AG04450 (cell line): ENCODE data around the gene CBX6. TPM values are rescaled to one million over a fixed set of nuclear protein-coding genes. Genes with fewer than 3 reads are reported as not detected.

Experiments
- CTCF ChIA-PET: fragments of 300-600, 350-600 bp; formaldehyde crosslinking; extraction: SDS; loops from one replicate; lab custom pipeline; 2022; ENCODE audit warnings: antibody characterized with exemption, inconsistent platforms; lab: Charles Lee
- POLR2A ChIA-PET: fragments of 350-600 bp; formaldehyde crosslinking; extraction: SDS; loops from one replicate; lab custom pipeline; 2021; ENCODE audit warnings: antibody characterized with exemption, inconsistent platforms; lab: Yijun Ruan, JAX
- DNase-seq: peaks from one replicate; pipeline ENCODE4 v3.0.0-alpha.2; 2011; ENCODE audit warnings: low read depth, low spot score
- H3K27ac ChIP-seq: one replicate; pipeline ENCODE4 v1.5.1; 2012; ENCODE audit warnings: low read depth, low read length, control low read depth
- H3K27me3 ChIP-seq: one replicate; pipeline ENCODE4 v1.6.0; 2012; ENCODE audit warnings: low read length; ENCODE audit not compliant: control insufficient read depth, insufficient read depth
- H3K4me3 ChIP-seq: 2 replicates; pipeline ENCODE4 v1.5.1; 2011; ENCODE audit warnings: mild to moderate bottlenecking, low read depth, low read length, control low read depth
- H3K9me3 ChIP-seq: 2 replicates; pipeline ENCODE4 v1.5.1; 2012; ENCODE audit warnings: low read length; ENCODE audit not compliant: control insufficient read depth, insufficient read depth
- polyA plus RNA-seq: library from polyadenylated mRNA; depleted of rRNA; stranded (reverse); fragments of >200 nt; gene quantifications from 2 replicates; pipeline ENCODE4 v1.2.3, GENCODE V29; 2011; rRNA removed
- TF ChIP-seq, protein P1 (sequence below): IDR thresholded peaks from 2 replicates; pipeline ENCODE4 v1.5.1; 2011; ENCODE audit warnings: low read depth, low read length, control low read depth, inconsistent platforms

Gene CBX6
- polyA plus RNA-seq, 1 experiment, result 14.7 TPM

DNA sequence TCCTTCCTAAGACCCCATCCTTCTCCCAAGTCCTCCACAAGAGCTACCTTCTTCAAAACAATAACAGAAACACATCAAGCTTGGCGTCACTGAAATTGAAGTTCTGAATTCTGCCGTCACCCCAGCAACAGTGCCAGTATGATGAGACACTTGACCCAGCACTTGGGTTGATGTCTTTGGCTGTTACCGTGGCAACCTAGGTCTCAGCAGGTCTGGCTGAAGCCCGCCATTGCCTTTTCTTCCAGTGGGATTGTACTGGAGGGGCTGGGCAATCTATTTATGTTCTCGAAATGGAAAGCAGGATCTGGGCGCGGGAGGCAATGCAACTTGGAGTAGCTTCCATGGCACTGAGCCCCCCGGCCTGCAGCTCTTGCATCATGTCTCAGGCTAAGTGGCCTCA lies 52.0 kb downstream of the CBX6 start:
- no peak overlapping the region for H3K27ac ChIP-seq
- no peak for DNase-seq
- H3K4me3 ChIP-seq, result no peak overlapping the region
- POLR2A ChIA-PET, result no interaction called here
- TF ChIP-seq, protein P1, sequence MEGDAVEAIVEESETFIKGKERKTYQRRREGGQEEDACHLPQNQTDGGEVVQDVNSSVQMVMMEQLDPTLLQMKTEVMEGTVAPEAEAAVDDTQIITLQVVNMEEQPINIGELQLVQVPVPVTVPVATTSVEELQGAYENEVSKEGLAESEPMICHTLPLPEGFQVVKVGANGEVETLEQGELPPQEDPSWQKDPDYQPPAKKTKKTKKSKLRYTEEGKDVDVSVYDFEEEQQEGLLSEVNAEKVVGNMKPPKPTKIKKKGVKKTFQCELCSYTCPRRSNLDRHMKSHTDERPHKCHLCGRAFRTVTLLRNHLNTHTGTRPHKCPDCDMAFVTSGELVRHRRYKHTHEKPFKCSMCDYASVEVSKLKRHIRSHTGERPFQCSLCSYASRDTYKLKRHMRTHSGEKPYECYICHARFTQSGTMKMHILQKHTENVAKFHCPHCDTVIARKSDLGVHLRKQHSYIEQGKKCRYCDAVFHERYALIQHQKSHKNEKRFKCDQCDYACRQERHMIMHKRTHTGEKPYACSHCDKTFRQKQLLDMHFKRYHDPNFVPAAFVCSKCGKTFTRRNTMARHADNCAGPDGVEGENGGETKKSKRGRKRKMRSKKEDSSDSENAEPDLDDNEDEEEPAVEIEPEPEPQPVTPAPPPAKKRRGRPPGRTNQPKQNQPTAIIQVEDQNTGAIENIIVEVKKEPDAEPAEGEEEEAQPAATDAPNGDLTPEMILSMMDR, result no peak
- CTCF ChIA-PET, result interaction anchor here (2.4 kb wide), 1 partner anchor 51 kb away, joined by 8 read pairs; no protein-coding TSS in a partner anchor
- no peaks in the 10 kb centered on the region for H3K9me3 ChIP-seq
- H3K27me3 ChIP-seq, result peaks cover 18% of the 10 kb centered on the region

- Histone ChIP-seq H3K4me3 (no peak overlapping the region), H3K27me3 (peaks cover 24% of the 10 kb centered on the region), H3K9me3 (no peaks in the 10 kb centered on the region), H3K27ac (no peak overlapping the region)
- POLR2A ChIA-PET, result no interaction called here
- CTCF ChIA-PET, result interaction anchor here (2.4 kb wide), 1 partner anchor 51 kb away, joined by 8 read pairs; no protein-coding TSS in a partner anchor
- TF ChIP-seq, protein P1, result no peak
- no peak for DNase-seq
Observed at GRCh38 chr22:38819387-38819940, 52.6 kb downstream of the CBX6 start.

- CTCF ChIA-PET, result no interaction called here
- DNase-seq, result no peak
Observed at GRCh38 chr22:38817196-38817595, 54.8 kb downstream of the CBX6 start.

GRCh38 chr22:38815842-38816241 lies 56.2 kb downstream of the CBX6 start:
- ChIA-PET POLR2A (no interaction called here), CTCF (no interaction called here)
- Histone ChIP-seq H3K4me3 (no peak overlapping the region), H3K9me3 (no peaks in the 10 kb centered on the region), H3K27ac (no peak overlapping the region), H3K27me3 (peaks cover 41% of the 10 kb centered on the region)
- no peak for DNase-seq
- TF ChIP-seq, protein P1, result no peak

More at GRCh38 chr22:38817196-38817595, 54.8 kb downstream of the CBX6 start:
- TF ChIP-seq, protein P1, result no peak
- H3K9me3 ChIP-seq, result no peaks in the 10 kb centered on the region
- POLR2A ChIA-PET, result no interaction called here
- H3K27ac ChIP-seq, result no peak overlapping the region
- H3K4me3 ChIP-seq, result no peak overlapping the region
- peaks cover 28% of the 10 kb centered on the region for H3K27me3 ChIP-seq

Other genes with a start within 250 kb of the CBX6 start
- 1.0 and 1.4 TPM in 2 replicates for gene FAM227A, start 215.8 kb downstream of the CBX6 start, polyA plus RNA-seq
- gene CBY1, start 215.6 kb downstream of the CBX6 start, polyA plus RNA-seq, result 39.7 and 43.0 TPM in 2 replicates
- 55.9 and 68.9 TPM in 2 replicates for gene TOMM22, start 190.3 kb downstream of the CBX6 start, polyA plus RNA-seq
- gene JOSD1, start 171.3 kb downstream of the CBX6 start, polyA plus RNA-seq, result 29.6 and 31.8 TPM in 2 replicates
- gene GTPBP1, start 166.3 kb downstream of the CBX6 start, polyA plus RNA-seq, result 26.7 and 29.3 TPM in 2 replicates
- 24.5 and 33.2 TPM in 2 replicates for gene SUN2, start 116.2 kb downstream of the CBX6 start, polyA plus RNA-seq
- gene DNAL4, start 78.1 kb downstream of the CBX6 start, polyA plus RNA-seq, result 12.6 and 15.5 TPM in 2 replicates
- 1.7 and 2.3 TPM in 2 replicates for gene NPTXR, start 28.2 kb downstream of the CBX6 start, polyA plus RNA-seq
- gene APOBEC3A, start 85.4 kb upstream of the CBX6 start, polyA plus RNA-seq, result not detected in 2 replicates
- gene APOBEC3B, start 110.1 kb upstream of the CBX6 start, polyA plus RNA-seq, result 12.5 TPM in 2 replicates
- 35.5 and 41.3 TPM in 2 replicates for gene APOBEC3C, start 142.0 kb upstream of the CBX6 start, polyA plus RNA-seq
- gene APOBEC3D, start 148.9 kb upstream of the CBX6 start, polyA plus RNA-seq, result 0.73 and 1.4 TPM in 2 replicates
- gene APOBEC3F, start 168.6 kb upstream of the CBX6 start, polyA plus RNA-seq, result 7.9 and 9.8 TPM in 2 replicates
- 11.0 and 12.2 TPM in 2 replicates for gene APOBEC3G, start 205.1 kb upstream of the CBX6 start, polyA plus RNA-seq
- 0.11 and 0.42 TPM in 2 replicates for gene APOBEC3H, start 225.0 kb upstream of the CBX6 start, polyA plus RNA-seq